ENCODE data around the gene DCDC2C.
A peak's percentile ranks its signal among the peaks of the same experiment; 100 is the strongest.

Gene DCDC2C

DNA sequence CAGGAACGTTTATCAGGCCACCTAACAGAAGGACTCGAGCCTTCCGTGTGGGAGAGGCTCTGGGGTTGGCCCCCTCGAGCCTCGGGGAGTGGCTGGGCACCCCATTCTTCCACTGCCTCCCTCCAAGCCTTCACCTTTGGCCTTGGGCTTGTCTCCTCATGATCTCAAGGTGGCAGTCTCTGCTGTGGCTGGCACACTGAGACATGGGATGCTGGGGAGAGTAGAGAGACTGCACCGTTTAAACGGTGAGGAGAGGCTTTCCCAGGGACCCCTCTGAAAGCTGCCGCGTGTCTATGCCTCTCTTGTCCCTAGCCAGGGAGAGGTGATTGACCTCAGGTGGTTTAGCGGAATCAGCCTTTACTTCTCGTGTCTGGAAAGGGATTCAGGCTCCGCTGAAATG, 71.0 kb downstream of the DCDC2C start:
- TF ChIP-seq, protein P1, sequence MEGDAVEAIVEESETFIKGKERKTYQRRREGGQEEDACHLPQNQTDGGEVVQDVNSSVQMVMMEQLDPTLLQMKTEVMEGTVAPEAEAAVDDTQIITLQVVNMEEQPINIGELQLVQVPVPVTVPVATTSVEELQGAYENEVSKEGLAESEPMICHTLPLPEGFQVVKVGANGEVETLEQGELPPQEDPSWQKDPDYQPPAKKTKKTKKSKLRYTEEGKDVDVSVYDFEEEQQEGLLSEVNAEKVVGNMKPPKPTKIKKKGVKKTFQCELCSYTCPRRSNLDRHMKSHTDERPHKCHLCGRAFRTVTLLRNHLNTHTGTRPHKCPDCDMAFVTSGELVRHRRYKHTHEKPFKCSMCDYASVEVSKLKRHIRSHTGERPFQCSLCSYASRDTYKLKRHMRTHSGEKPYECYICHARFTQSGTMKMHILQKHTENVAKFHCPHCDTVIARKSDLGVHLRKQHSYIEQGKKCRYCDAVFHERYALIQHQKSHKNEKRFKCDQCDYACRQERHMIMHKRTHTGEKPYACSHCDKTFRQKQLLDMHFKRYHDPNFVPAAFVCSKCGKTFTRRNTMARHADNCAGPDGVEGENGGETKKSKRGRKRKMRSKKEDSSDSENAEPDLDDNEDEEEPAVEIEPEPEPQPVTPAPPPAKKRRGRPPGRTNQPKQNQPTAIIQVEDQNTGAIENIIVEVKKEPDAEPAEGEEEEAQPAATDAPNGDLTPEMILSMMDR (IDR thresholded peaks at IDR 0.05; ENCODE audit: extremely low read depth, missing control alignments) = no peak
- no peak for DNase-seq (ENCODE audit: low spot score)

DNA sequence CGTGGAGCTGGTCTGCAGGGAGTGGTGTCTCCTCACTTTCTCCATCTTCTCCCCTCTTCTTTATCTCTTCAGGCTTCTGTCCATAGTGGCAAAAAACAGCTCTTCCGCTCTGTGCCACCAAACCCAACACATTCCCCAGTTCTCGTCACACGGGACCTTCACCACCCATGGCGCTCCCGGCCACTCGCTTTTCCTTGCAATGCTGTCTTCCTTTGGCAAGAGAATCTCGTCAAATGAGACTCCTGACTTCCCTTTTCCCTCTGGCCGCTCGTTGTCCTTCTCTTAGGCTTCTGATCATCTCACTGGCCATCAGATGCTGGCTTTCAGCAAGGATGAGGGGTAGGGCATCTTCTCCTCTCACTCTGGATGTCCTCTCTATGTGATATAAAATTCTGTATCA, 72.9 kb downstream of the DCDC2C start:
- TF ChIP-seq, protein P1 (IDR thresholded peaks at IDR 0.05; ENCODE audit: extremely low read depth, missing control alignments) = no peak
- DNase-seq (ENCODE audit: low spot score) = no peak

DNA sequence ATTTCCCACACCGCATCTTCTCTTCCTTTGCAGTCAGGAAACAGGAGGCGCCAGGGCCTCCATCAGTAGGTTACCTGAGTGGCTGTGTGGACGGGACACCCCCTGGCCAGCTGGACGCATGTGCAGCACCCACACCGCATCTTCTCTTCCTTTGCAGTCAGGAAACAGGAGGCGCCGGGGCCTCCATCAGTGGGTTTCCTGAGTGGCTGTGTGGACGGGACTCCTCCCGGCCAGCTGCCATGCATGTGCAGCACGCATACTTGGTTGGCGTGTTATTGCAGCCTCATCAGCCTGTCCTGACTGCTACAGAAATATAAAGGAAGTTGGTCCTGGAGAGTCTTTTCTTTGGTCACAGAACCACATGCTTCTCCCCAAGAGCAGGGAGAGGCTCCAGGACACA, 74.6 kb downstream of the DCDC2C start:
- TF ChIP-seq, protein P1 (IDR thresholded peaks at IDR 0.05; ENCODE audit: extremely low read depth, missing control alignments) = no peak
- no peak for DNase-seq (ENCODE audit: low spot score)

DNA sequence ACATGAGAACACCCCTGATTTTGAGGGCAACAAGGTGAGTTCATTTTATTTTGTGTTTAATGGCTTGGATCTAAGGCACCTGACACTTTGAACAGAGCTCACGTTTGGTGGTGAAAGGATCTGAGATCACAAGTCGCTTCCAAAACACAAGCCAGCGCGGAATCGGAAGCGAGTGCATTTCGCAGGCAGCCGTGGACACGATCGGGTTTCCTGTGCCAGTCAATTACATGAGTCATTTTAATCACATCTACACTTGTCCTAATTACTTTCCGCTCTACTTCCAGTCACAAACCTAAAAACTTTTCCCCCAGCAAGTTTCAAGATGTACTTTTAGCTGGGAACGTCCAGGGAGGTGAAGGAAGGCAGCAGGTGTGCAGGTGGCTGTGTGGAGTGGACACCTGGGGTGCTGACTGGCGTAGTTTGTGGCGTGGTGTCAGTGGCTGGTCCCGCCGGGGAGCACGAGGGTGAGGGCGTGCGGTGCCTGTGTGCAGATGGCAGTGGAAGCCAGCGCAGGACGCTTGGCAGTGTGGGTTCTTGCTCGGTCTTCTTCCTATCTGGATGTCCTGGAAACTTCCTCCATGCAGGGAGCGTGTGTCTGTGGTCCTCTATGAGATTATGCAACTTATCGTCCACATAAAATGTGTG, 75.6 kb downstream of the DCDC2C start:
- no peak for DNase-seq (ENCODE audit: low spot score)
- TF ChIP-seq, protein P1 (IDR thresholded peaks at IDR 0.05; ENCODE audit: extremely low read depth, missing control alignments) = no peak

DNA sequence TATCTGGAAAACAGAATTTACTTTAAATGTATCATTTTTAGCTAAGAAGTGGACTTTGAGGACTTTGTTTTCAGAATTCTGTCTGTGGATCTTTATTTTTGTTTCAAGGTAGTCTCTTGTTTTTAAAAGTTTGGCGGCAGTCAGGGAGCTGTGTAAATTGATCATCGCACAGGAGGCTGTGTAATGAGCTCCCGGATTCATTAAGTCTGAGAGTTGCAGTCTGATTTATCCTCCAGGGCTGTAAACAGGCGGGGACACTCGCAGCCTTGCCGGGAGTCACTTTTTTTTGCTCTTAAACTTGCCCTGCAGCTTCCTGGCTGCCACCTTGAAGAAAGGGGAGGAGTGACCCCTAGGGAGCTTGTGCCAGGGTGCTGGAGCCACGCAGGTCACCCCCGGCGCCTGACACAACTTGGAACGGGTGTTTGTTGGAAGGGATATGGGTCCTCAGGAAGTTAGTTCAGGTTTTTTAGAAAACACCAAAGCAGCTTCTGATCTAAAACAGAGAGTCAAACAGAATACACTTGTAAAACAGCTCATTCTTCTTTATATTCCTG, 76.2 kb downstream of the DCDC2C start:
- DNase-seq (ENCODE audit: low spot score) = no peak

DNA sequence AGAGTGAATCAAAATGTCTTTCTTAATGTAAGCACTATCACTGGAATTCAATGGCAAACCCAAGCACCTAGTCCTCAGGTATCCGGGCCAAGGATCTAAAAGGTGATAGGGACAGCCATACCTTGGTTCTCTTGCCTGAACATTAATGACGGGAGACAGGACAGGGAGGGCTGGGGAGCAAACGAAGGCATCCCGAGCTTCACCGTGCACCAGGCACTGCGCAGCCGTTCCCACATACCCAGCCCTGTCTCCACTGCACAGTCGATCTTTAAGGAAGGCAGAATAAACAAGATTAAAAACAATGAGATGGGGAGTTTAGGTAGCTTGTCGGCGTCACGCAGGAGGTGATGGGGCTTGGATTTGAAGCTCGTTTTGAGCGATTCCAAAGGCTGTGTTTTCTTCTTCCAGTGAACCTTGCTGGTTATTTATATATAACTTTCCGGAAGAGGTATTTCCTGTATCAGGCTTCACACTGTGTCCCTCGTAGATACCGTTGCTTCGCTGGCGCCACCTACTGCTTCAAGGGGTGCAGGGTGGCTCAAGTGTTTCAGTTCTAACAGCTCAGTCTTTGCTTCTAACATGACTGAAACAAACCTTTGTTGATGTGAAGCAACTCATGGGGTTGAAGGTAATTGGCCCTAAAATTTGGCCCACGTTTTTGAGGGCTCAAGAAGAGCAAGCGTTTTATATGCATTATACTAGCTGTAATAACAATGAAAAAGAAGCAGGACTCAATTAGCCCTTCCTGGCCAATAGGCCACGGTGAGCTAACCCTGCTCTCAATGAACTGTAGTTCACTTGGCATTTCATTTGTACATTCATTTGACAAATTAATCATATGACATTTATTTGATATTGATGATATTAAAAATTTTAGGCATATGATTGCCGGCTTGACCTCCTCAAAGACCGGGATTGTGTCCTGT, 77.4 kb downstream of the DCDC2C start:
- TF ChIP-seq, protein P1 (IDR thresholded peaks at IDR 0.05; ENCODE audit: extremely low read depth, missing control alignments) = peak; percentile 86
- peak; percentile 90 for DNase-seq (ENCODE audit: low spot score)

More for the DNA sequence above, 76.2 kb downstream of the DCDC2C start:
- TF ChIP-seq, protein P1 (IDR thresholded peaks at IDR 0.05; ENCODE audit: extremely low read depth, missing control alignments) = no peak

DNA sequence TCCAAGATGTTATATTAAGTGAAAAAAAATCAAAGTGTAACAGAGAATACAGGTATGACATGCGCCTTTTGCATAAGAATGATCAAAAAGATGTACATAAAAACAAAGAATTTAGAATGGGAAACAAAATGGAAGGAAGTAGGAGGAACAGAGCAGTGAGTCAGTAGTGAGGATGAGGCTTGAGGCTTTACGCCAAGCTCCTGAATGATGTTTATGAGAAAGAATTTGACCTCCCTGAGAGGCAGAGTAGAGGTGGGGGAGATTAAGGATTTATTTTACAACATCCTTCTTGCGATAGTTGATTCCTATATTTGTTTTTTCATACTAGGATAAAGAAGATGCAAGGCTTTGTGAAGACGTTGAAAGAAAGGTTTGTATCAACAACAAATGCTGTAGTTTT, 81.4 kb downstream of the DCDC2C start:
- no peak for DNase-seq (ENCODE audit: low spot score)
- TF ChIP-seq, protein P1 (IDR thresholded peaks at IDR 0.05; ENCODE audit: extremely low read depth, missing control alignments) = no peak
